Ectodermal cell (in vitro differentiated cells): Measurements from ENCODE around the gene PIP5K1C.

Experiments used
- H3K27ac ChIP-seq: 2 replicates; pipeline ENCODE4 v1.7.0; 2013; ENCODE audit warnings: mild to moderate bottlenecking, low read depth, low read length; ENCODE audit not compliant: insufficient read depth, poor library complexity, severe bottlenecking
- H3K27me3 ChIP-seq: 2 replicates; pipeline ENCODE4 v1.7.0; 2013; ENCODE audit warnings: mild to moderate bottlenecking, low read length; ENCODE audit not compliant: insufficient read depth, control insufficient read depth, poor library complexity, severe bottlenecking
- H3K36me3 ChIP-seq: one replicate; pipeline ENCODE4 v1.7.0; 2013; ENCODE audit warnings: low read length; ENCODE audit not compliant: control insufficient read depth, insufficient read depth
- H3K4me1 ChIP-seq: one replicate; pipeline ENCODE4 v1.7.0; 2013; ENCODE audit warnings: low read length; ENCODE audit not compliant: control insufficient read depth, insufficient read depth
- H3K4me3 ChIP-seq: 2 replicates; pipeline ENCODE4 v1.7.0; 2013; ENCODE audit warnings: low read depth, low read length, control low read depth; ENCODE audit not compliant: insufficient read depth
- H3K9me3 ChIP-seq: 2 replicates; pipeline ENCODE4 v1.7.0; 2013; ENCODE audit warnings: mild to moderate bottlenecking, low read length, moderate library complexity; ENCODE audit not compliant: control insufficient read depth
- WGBS, 2 experiments: methylation state at CpG; one replicate each; pipeline ENCODE4 v1.1.7; 2013; ENCODE audit warnings: missing lambda C conversion rate in 2 of 2; 5-methylcytosine and 5-hydroxymethylcytosine counted together

Gene PIP5K1C

GRCh38 chr19:3608079-3608641, 92.1 kb downstream of the PIP5K1C start:
- Histone ChIP-seq H3K36me3 (peaks cover 11% of the 10 kb centered on the region), H3K4me1 (peaks cover 14% of the 10 kb centered on the region), H3K27me3 (peaks cover 35% of the 10 kb centered on the region), H3K9me3 (no peaks in the 10 kb centered on the region), H3K4me3 (no peak overlapping the region), H3K27ac (no peak overlapping the region)
- 88% methylated on average over 3 of the region's 3 CpGs for WGBS, 2 experiments

GRCh38 chr19:3607303-3608078, 92.8 kb downstream of the PIP5K1C start:
- 12 to 13% methylated on average over 22 of the region's 22 CpGs for WGBS, 2 experiments
- Histone ChIP-seq H3K4me1 (peaks cover 14% of the 10 kb centered on the region), H3K36me3 (peaks cover 11% of the 10 kb centered on the region), H3K4me3 (peak overlapping the region; percentile 25), H3K27ac (no peak overlapping the region), H3K9me3 (no peaks in the 10 kb centered on the region), H3K27me3 (peaks cover 35% of the 10 kb centered on the region)

- Histone ChIP-seq H3K27ac (no peak within 1 kb of the TSS), H3K27me3 (peaks cover 35% of the 10 kb centered on the region), H3K9me3 (no peaks in the 10 kb centered on the region), H3K4me1 (peaks cover 14% of the 10 kb centered on the region), H3K4me3 (peak within 1 kb of the TSS; percentile 25), H3K36me3 (peaks cover 11% of the 10 kb centered on the region)
- WGBS, 2 experiments: 3 to 5% methylated on average over 46 of the region's 46 CpGs
Observed at GRCh38 chr19:3606690-3607289, 93.5 kb downstream of the PIP5K1C start, which contains the start of gene TBXA2R. TSS of gene TBXA2R (minus strand) at chr19:3606875. CDS start at chr19:3600634, 6,241 bp downstream.

- peaks cover 14% of the 10 kb centered on the region for H3K4me1 ChIP-seq
- H3K27me3 ChIP-seq: peaks cover 35% of the 10 kb centered on the region
- peaks cover 6% of the 10 kb centered on the region for H3K36me3 ChIP-seq
- WGBS, 2 experiments: 21 to 23% methylated on average over 35 of the region's 35 CpGs
- no peaks in the 10 kb centered on the region for H3K9me3 ChIP-seq
- H3K27ac ChIP-seq: no peak overlapping the region
- peak overlapping the region; percentile 25 for H3K4me3 ChIP-seq
Observed at GRCh38 chr19:3606174-3606689, 94.0 kb downstream of the PIP5K1C start.

GRCh38 chr19:3605770-3606169, 94.5 kb downstream of the PIP5K1C start:
- WGBS, 2 experiments: 78 to 85% methylated on average over 5 of the region's 5 CpGs
- H3K27ac ChIP-seq: no peak overlapping the region
- H3K36me3 ChIP-seq: peaks cover 5% of the 10 kb centered on the region
- H3K4me1 ChIP-seq: peaks cover 14% of the 10 kb centered on the region
- H3K9me3 ChIP-seq: no peaks in the 10 kb centered on the region
- peaks cover 35% of the 10 kb centered on the region for H3K27me3 ChIP-seq
- H3K4me3 ChIP-seq: no peak overlapping the region

- Histone ChIP-seq H3K27ac (no peak overlapping the region), H3K4me3 (no peak overlapping the region), H3K27me3 (peaks cover 35% of the 10 kb centered on the region), H3K9me3 (no peaks in the 10 kb centered on the region), H3K36me3 (peaks cover 5% of the 10 kb centered on the region), H3K4me1 (peaks cover 14% of the 10 kb centered on the region)
- 85 to 93% methylated on average over 3 of the region's 3 CpGs for WGBS, 2 experiments
Observed at GRCh38 chr19:3605361-3605760, 94.9 kb downstream of the PIP5K1C start.

- Histone ChIP-seq H3K4me3 (no peak overlapping the region), H3K4me1 (peaks cover 14% of the 10 kb centered on the region)
- 86 to 89% methylated on average over 11 of the region's 11 CpGs for WGBS, 2 experiments
Observed at GRCh38 chr19:3604987-3605343, 95.3 kb downstream of the PIP5K1C start.

GRCh38 chr19:3604227-3604986, 95.9 kb downstream of the PIP5K1C start:
- peaks cover 35% of the 10 kb centered on the region for H3K27me3 ChIP-seq
- H3K9me3 ChIP-seq: no peaks in the 10 kb centered on the region
- H3K27ac ChIP-seq: no peak overlapping the region
- H3K36me3 ChIP-seq: no peaks in the 10 kb centered on the region
- 91 to 92% methylated on average over 27 of the region's 27 CpGs for WGBS, 2 experiments
- no peak overlapping the region for H3K4me3 ChIP-seq
- H3K4me1 ChIP-seq: peaks cover 14% of the 10 kb centered on the region

More at GRCh38 chr19:3604987-3605343, 95.3 kb downstream of the PIP5K1C start:
- Histone ChIP-seq H3K36me3 (peaks cover 3% of the 10 kb centered on the region), H3K27me3 (peaks cover 35% of the 10 kb centered on the region), H3K9me3 (no peaks in the 10 kb centered on the region), H3K27ac (no peak overlapping the region)

- Histone ChIP-seq H3K4me1 (peaks cover 12% of the 10 kb centered on the region), H3K4me3 (no peak overlapping the region), H3K9me3 (no peaks in the 10 kb centered on the region), H3K27me3 (peaks cover 35% of the 10 kb centered on the region), H3K36me3 (no peaks in the 10 kb centered on the region), H3K27ac (no peak overlapping the region)
- WGBS, 2 experiments: 87 to 90% methylated on average over 23 of the region's 23 CpGs
Observed at GRCh38 chr19:3603121-3603811, 97.0 kb downstream of the PIP5K1C start.
